ENCODE results near the gene PNMA8A.

GRCh38 chr19:46435009-46435408 lies 36.4 kb downstream of the PNMA8A start:
- no peak for TF ChIP-seq CTCF (conservative IDR thresholded peaks at IDR 0.05; ENCODE audit: low read length)
- no peak for TF ChIP-seq EZH2phosphoT487 (IDR thresholded peaks at IDR 0.05; ENCODE audit: borderline replicate concordance, low read depth, low read length)
